ENCODE measurements around the gene SMIM38.

Gene SMIM38

GRCh38 chr11:69187540-69188065 is 31.9 kb downstream of the SMIM38 start:
- no peak for DNase-seq

DNA sequence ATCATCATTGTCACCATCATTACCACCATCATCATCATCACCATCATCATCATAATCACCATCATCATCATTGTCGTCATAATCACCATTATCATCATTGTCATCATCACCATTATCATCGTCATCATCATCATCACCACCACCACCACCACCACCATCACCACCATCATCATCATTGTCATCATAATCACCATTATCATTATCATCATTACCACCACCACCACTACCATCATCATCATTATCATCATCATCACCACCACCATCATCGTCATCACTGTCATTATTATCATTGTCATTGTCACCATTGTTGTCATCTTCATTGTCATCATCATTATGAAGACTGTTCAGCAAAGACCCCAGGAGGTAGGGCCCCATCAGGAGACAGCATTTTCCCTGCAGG is 33.3 kb downstream of the SMIM38 start:
- DNase-seq: no peak

DNA sequence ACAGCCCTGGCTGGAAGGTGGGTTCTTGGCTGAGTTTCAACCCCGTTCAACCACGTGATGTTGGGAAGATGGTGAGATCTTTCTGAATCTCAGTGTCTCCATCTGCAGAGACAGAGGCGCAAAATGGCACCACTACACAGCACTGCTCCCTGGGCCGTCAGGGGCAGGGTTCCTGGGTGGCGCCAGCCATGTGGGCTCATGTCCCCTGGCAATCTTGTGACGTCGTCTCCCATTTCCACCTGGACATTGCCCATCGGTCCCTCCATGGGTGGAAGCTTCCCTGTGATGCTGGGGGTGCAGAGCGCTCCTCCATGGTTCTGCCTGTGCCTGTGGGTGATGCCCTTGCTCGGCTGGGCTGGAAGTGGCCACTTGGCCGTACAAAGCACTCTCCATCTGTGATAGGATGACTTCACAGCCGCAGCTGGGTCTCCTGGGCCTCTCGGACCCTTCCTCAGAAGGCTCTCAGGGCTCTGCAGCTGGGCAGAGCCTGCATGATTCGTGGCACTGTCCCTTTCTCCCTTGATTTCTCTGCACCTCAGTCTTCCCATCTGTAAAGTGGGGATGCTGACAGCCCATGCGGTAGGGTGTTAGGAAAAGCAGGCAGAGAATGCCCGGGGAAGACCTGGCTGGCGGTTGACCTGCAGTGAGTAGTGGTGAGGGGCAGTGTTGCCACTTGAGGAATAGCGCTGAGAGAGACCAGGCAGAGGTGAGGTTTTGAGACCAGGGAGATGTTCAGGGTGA is 35.2 kb downstream of the SMIM38 start:
- DNase-seq: no peak

- no peak for DNase-seq
Observed at GRCh38 chr11:69192301-69192721, 36.6 kb downstream of the SMIM38 start.

DNA sequence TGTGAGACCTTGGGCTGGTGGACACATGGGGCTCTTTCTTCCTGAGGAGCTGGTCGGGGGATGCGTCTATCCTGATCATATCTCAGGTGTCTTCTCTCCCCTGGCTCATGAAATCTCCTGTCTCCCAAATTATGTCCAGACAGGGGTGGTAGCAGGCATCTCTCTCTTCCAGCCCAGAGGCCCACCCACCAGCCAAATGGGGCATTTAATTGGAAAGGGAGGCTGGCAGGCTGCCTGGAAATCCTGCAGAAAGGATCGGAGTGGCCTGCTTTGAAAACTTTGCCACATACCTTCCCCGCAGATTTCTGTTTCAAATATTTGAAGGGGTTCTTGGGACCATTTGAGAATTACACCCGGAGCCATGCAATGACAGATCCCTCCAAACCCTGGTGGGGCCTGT is 37.4 kb downstream of the SMIM38 start:
- no peak for DNase-seq

DNA sequence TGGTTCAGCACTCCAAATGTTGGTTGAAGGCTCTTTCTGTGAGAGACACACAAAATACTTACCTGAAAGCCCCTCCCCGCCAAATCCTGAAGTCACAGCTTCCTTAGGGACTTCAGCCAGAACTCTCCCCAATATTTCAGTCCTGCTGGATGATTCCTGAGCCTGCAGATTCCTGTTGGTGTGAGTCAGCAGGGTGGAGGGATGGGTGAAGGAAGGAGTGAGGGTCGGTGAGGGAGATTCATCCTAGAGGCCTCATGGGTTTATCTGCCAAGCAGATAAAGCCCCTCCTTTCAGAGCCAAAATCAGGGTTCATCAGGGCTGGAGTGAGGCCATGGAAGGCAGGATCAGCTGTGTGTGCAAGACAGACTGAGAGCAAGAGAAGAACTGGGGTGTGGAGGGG is 37.9 kb downstream of the SMIM38 start:
- no peak for DNase-seq

GRCh38 chr11:69194396-69194795 is 38.7 kb downstream of the SMIM38 start:
- DNase-seq: no peak

- DNase-seq: no peak
Observed at GRCh38 chr11:69194956-69195355, 39.2 kb downstream of the SMIM38 start.

DNA sequence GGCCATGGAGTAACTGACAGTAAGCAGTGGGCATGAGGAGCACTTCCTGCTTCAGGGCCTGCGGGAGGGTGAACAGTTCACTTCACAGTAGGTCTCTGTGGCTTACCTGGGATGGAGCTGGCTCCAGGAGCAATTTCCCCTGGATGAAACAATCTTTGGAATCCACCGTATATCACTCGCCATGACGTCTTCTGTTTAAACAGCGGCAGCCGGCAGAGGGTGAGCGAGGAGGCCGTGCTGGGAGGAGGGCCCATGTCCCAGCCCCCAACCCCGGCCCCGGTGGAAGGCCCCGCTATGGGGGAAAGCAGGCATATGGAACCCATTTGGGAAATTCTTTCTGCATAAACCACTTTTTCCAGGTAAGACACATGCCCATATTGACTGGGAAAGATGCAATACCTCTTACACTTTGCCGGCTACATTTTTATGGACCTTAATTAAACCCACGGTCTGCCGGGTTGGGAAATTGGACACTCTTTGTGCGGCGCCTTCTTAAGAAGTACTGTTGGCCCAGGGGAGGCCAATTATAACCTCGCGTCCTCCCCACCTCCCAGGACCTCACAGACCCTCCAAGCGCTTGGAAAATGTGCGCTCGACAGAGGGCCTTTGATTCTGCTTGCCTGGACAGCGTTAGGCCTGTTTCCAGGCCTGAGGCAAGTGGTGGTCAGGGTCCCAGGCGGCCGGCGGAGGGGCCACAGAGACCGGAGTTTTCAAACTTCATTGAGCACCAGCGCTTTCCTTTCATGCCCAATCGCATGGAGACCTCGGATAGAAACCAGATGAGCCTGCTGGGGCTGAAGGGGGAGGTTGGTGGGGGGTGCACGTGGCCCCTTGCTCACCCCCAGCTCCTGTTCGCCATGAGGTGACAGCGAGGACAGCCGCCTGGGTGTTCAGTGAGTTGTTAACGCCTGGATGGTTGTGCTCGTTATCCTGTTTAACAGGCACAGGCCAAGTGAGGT is 40.4 kb downstream of the SMIM38 start:
- no peak for DNase-seq

DNA sequence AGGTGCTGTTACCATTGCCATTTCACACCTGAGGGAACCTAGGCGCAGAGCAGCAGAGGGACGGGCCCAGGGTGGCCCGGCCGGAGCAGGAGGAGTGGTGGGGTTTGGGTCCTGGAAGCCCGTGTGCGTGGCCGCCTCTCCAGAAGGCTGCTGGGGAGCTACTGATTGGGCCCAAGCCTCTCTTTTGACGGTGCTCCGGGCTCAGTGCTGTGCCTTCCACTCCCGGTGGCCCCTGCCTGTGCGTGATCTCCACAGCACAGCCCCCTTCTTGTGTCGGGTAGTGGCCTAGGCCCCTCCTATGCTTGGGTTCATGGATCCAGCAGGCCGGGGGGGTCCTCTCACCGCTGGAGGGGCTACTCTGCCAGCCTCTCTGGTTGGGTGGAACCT is 41.0 kb downstream of the SMIM38 start:
- DNase-seq: no peak

DNA sequence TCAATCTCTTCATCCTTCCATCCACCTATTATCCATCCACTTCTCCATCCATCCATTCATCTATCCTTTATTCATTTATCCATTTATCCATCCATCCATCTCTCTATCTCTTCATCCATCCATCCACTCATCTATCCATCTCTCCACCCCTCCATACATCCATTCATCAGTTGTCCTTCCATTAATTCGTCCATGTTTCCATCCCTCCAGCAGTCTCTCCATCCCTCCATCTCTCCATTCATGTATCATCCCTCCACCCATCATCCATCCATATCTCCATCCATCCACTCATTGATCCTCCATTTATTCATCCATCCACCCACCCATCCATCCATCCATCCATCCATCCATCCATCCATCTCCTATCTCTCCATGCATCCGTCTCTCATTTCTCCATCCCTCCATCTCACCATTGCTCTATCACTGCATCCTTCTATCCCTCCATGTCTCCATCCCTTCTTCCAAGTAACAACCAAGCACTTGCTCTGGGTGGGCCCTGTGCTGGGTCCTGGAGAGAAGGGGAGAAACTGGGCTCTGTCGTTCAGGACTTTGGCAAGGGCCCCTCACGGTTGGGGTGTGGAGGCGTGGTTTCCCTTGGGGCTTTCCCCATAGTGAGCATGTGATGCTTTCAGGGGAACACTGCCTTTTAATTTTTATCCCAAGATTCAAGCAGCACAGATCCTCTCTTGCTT is 43.3 kb downstream of the SMIM38 start:
- no peak for DNase-seq

DNA sequence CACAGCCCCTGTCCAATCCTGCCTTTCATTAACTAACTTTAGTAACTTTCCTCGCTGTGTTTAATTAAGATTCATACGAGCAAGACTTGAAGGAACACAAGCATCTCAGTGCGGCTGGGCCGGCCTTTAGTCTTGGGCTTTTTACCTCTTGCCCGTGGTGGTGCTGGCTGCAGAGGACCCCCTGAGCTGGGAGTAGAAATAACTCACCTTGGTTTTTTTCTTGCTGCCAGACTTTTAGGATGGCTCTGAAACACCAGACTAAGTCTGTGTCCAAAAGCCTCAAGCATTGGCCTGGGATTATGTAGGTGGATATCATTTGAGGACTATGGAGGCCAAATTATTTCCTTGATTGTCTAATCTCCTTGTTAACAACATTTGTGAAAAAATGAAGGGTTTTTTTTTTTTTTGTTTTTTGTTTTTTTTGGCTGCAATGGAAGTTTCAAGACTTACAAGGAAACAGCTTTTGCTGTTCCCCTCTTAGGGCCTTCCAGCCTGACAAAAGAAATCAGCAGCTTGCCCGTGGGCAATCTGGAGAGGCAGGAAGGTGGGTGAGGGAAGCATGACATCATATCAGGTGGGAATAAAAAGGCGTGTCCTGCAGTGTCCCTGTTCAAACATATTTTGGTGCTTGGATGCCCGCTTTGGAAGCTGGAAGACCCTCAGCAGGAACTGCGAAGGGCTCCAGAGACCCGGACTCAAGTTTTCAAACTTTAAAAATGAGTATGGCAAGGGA is 44.0 kb downstream of the SMIM38 start:
- no peak for DNase-seq

DNA sequence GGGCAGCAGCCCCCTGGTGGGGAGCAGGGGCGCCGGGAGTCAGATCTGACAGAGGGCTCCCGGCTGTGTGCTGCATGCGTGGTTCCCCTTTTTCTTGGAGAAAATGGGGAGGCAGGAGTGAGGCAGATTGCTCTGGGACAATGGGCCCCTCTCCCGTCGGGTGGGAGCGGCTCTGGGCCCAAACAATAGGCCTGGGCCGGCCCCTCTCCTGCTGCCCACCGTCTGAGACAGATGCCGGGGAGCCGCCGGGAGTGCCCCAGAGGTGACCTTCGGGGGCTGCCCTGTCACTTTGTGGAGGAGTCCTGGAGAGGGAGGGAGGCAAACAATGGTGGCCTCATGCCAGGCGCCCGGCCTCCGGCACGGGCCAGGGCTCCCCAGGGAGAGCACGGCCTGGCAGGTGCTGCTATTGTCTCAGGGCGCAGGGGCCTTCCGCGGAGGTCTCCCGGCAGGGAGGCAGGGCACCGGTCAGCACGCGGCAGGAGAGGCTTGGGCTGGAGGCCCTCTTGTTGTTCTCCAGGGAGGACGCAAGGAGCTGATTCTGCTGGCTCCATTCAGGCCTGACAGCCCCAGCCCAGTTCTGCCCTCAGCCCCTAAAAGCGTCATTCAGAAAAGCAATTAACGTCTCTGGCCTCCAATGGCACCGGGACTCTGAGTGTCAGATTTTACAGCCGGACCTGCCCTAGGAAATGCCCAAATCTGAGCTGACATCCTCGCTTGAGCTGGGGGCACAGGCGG is 44.8 kb downstream of the SMIM38 start:
- no peak for DNase-seq

- no peak for DNase-seq
Observed at GRCh38 chr11:69201066-69201365, 45.3 kb downstream of the SMIM38 start.

- DNase-seq: no peak
Observed at GRCh38 chr11:69201764-69202370, 46.1 kb downstream of the SMIM38 start.

DNA sequence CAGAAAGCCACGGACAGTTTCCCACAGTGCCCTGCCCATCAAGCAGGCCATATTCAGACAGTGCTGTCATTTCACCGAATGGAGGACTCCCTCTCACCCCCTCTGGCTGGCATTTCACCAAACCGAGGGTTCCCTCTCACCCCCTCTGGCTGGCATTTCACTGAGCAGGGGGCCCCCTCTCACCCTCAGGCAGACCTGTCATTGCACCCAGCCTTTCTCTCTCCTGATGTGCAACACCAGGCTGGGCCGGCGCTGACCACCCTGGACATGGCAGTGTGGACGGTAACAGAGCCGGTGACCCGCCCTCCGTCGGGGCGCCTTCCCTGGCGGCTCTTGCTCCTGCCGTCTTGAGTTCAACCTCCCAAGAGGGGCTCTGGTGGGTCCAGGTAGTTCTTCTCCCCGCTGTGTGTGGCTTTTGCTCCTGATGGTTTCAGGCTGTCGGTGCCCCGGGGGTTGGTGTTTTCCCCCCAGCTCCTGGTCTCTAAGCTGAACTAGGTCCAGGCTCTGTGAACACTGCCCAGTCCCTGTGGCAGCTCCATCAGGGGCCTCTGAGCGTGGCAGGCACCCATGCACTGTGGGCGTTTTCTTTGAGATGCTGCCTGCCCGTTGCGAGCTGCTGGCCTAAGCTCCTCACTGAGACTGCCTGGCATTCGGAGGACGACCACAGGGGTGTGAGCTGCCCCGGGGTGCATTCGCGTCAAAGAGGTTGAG is 46.9 kb downstream of the SMIM38 start:
- no peak for DNase-seq

- no peak for DNase-seq
Observed at GRCh38 chr11:69203381-69203780, 47.6 kb downstream of the SMIM38 start.

DNA sequence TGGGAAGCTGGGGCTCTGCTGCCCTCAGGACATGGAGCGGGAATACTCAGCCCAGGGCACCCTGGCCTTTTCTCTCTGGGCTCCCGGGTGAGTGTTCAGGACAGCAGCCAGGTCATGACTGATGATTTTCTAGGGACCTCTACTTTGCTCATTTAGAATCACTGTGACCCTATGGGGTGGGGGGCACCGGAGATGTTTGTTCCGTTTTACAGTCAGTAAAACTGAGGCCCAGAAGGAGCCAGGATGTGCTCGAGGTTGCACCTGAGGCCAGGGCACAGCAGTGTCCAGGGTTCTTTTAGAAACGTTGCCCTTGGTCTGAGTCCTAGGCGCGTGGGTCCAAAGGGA is 48.1 kb downstream of the SMIM38 start:
- no peak for DNase-seq

- DNase-seq: no peak
Observed at GRCh38 chr11:69204246-69204940, 48.7 kb downstream of the SMIM38 start.

Data from NCI-H1694 treated with DMSO at 0.1 percent for 48 hours (cell line).